ENCODE results near the gene ADAM8. TPM values are rescaled to one million over a fixed set of nuclear protein-coding genes. Genes with fewer than 3 reads are reported as not detected.

ADAM8 gene
- polyA plus RNA-seq, 1 of the 3 experiments (the other 2 are of a cell fraction), result 1.7 TPM

DNA sequence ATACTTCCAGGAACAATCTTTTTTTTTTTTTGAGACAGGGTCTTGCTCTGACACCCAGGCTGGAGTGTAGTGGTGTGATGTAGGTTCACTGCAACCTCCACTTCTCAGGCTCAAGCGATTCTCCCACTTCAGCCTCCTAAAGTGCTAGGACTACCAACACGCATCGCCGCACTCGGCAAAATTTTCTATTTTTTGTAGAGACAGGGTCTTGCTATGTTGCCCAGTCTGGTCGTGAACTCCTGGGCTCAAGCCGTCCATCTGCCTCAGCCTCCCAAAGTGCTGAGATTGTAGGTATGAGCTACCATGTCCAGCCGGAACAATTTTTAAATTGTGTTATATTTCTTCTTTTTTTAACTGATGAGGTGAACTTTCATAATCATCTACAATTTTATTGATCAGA is 34.1 kb upstream of the ADAM8 start:
- CTCF ChIA-PET, result interaction anchor here (1.3 kb wide), 1 partner anchor 19 kb away, joined by 3 read pairs; no protein-coding TSS in a partner anchor
- H3K9me3 ChIP-seq, result no peaks in the 10 kb centered on the region
- peaks cover 17% of the 10 kb centered on the region for H3F3A ChIP-seq (replicated peaks; ENCODE audit: insufficient read depth)
- TF ChIP-seq EZH2phosphoT487 (IDR thresholded peaks at IDR 0.05; ENCODE audit: borderline replicate concordance, low read depth) (no peak), CHD2 (IDR thresholded peaks at IDR 0.05; ENCODE audit: low read length, partially characterized antibody) (no peak), GABPA (IDR thresholded peaks at IDR 0.05; ENCODE audit: low read depth) (no peak), PBX3 (IDR thresholded peaks at IDR 0.05) (no peak), NFIC (IDR thresholded peaks at IDR 0.05; ENCODE audit: borderline replicate concordance) (no peak), RCOR1 (IDR thresholded peaks at IDR 0.05; ENCODE audit: low read length) (no peak), TEAD4 (IDR thresholded peaks at IDR 0.05; ENCODE audit: borderline replicate concordance, insufficient read depth) (no peak)
- TF ChIP-seq, protein P1, sequence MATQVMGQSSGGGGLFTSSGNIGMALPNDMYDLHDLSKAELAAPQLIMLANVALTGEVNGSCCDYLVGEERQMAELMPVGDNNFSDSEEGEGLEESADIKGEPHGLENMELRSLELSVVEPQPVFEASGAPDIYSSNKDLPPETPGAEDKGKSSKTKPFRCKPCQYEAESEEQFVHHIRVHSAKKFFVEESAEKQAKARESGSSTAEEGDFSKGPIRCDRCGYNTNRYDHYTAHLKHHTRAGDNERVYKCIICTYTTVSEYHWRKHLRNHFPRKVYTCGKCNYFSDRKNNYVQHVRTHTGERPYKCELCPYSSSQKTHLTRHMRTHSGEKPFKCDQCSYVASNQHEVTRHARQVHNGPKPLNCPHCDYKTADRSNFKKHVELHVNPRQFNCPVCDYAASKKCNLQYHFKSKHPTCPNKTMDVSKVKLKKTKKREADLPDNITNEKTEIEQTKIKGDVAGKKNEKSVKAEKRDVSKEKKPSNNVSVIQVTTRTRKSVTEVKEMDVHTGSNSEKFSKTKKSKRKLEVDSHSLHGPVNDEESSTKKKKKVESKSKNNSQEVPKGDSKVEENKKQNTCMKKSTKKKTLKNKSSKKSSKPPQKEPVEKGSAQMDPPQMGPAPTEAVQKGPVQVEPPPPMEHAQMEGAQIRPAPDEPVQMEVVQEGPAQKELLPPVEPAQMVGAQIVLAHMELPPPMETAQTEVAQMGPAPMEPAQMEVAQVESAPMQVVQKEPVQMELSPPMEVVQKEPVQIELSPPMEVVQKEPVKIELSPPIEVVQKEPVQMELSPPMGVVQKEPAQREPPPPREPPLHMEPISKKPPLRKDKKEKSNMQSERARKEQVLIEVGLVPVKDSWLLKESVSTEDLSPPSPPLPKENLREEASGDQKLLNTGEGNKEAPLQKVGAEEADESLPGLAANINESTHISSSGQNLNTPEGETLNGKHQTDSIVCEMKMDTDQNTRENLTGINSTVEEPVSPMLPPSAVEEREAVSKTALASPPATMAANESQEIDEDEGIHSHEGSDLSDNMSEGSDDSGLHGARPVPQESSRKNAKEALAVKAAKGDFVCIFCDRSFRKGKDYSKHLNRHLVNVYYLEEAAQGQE (IDR thresholded peaks at IDR 0.05; ENCODE audit: low read depth, low read length), result no peak
- TF ChIP-seq, protein P2, sequence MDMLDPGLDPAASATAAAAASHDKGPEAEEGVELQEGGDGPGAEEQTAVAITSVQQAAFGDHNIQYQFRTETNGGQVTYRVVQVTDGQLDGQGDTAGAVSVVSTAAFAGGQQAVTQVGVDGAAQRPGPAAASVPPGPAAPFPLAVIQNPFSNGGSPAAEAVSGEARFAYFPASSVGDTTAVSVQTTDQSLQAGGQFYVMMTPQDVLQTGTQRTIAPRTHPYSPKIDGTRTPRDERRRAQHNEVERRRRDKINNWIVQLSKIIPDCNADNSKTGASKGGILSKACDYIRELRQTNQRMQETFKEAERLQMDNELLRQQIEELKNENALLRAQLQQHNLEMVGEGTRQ (IDR thresholded peaks at IDR 0.05; ENCODE audit: borderline replicate concordance, low read depth, low read length), result no peak
- no peak overlapping the region for H2AFZ ChIP-seq (ENCODE audit: low read depth)
- peaks cover 8 to 19% of the 10 kb centered on the region in 2 experiments; a peak in 2 of 4 replicates for H3K4me1 ChIP-seq (ENCODE audit: control insufficient read depth in 1 of 2, insufficient read depth in 2 of 2, low read depth in 1 of 2, low read length in 1 of 2)
- 96% methylated on average over 8 of the region's 8 CpGs for WGBS (ENCODE audit: low lambda C conversion rate)
- peaks cover 31% of the 10 kb centered on the region for H4K20me1 ChIP-seq (ENCODE audit: insufficient read depth)
- DNase-seq, result no peak
- no peaks in the 10 kb centered on the region for H3K9me2 ChIP-seq
- H3K27me3 ChIP-seq (ENCODE audit: insufficient read depth), result no peaks in the 10 kb centered on the region
- H3K4me3 ChIP-seq (ENCODE audit: low read depth in 2 of 2, low read length in 1 of 2), result no peak overlapping the region
- POLR2A ChIA-PET, result no interaction called here
- no peak overlapping the region for H3K4me2 ChIP-seq
- H3K36me3 ChIP-seq (replicated peaks in 1 of 2; ENCODE audit: control insufficient read depth in 1 of 2, insufficient read depth in 2 of 2, low read length in 1 of 2), result peaks cover 7 to 26% of the 10 kb centered on the region in 2 experiments
- H3K79me2 ChIP-seq (ENCODE audit: insufficient read depth), result peaks cover 31% of the 10 kb centered on the region
- no peak overlapping the region for H3K9ac ChIP-seq
- H3K27ac ChIP-seq (ENCODE audit: low read depth in 2 of 2, low read length in 1 of 2), result no peak overlapping the region

- WGBS (ENCODE audit: low lambda C conversion rate), result 100% methylated on average over 9 of the region's 16 CpGs
- no peak overlapping the region for H2AFZ ChIP-seq (ENCODE audit: low read depth)
- TF ChIP-seq RAD21 (IDR thresholded peaks at IDR 0.05; ENCODE audit: low read length) (no peak), RFX5 (IDR thresholded peaks at IDR 0.05; ENCODE audit: low read length) (no peak), POLR2AphosphoS5 (IDR thresholded peaks at IDR 0.05; ENCODE audit: low read depth, low read length) (no peak), TCF12 (IDR thresholded peaks at IDR 0.05) (no peak), EP300 (IDR thresholded peaks at IDR 0.05; ENCODE audit: borderline replicate concordance in 1 of 2, low read depth in 1 of 2, low read length in 1 of 2) (no peak), NRF1 (IDR thresholded peaks at IDR 0.05; ENCODE audit: low read depth, low read length) (no peak), PBX3 (IDR thresholded peaks at IDR 0.05) (no peak), CTCF (IDR thresholded peaks at IDR 0.05) (no peak)
Observed at GRCh38 chr10:133310399-133310755, 33.7 kb upstream of the ADAM8 start.

More at GRCh38 chr10:133310399-133310755, 33.7 kb upstream of the ADAM8 start:
- no peaks in the 10 kb centered on the region for H3K9me2 ChIP-seq
- H3K4me2 ChIP-seq, result no peak overlapping the region
- H3K36me3 ChIP-seq (replicated peaks in 1 of 2; ENCODE audit: control insufficient read depth in 1 of 2, insufficient read depth in 2 of 2, low read length in 1 of 2), result peaks cover 7 to 26% of the 10 kb centered on the region in 2 experiments
- peaks cover 35% of the 10 kb centered on the region for H3K79me2 ChIP-seq (ENCODE audit: insufficient read depth)
- ChIA-PET CTCF (interaction anchor here (1.3 to 4.3 kb wide), 2 partner anchors 19 kb away, joined by 3 to 24 read pairs; no protein-coding TSS in a partner anchor), POLR2A (no interaction called here)
- no peak for DNase-seq
- no peak overlapping the region for H3K9ac ChIP-seq
- H3K9me3 ChIP-seq, result no peaks in the 10 kb centered on the region
- peaks cover 8 to 19% of the 10 kb centered on the region in 2 experiments; a peak in 2 of 4 replicates for H3K4me1 ChIP-seq (ENCODE audit: control insufficient read depth in 1 of 2, insufficient read depth in 2 of 2, low read depth in 1 of 2, low read length in 1 of 2)
- no peak overlapping the region for H3K27ac ChIP-seq (ENCODE audit: low read depth in 2 of 2, low read length in 1 of 2)
- peaks cover 17% of the 10 kb centered on the region for H3F3A ChIP-seq (replicated peaks; ENCODE audit: insufficient read depth)
- H3K27me3 ChIP-seq (ENCODE audit: insufficient read depth), result no peaks in the 10 kb centered on the region
- no peak overlapping the region for H3K4me3 ChIP-seq (ENCODE audit: low read depth in 2 of 2, low read length in 1 of 2)
- H4K20me1 ChIP-seq (ENCODE audit: insufficient read depth), result peaks cover 35% of the 10 kb centered on the region
